Ammon's horn (tissue), 1 donor: ENCODE results near the gene DCAF12L2.
"Not testable (repeated sequence)": the region's sequence is repeated elsewhere in the genome, so short reads cannot be mapped to it uniquely, and the experiment has no call there.

Source experiments
- DNase-seq: peaks from one replicate; pipeline ENCODE4 v3.0.0-alpha.2; 2016; ENCODE audit warnings: low spot score

The DCAF12L2 gene

GRCh38 chrX:126165721-126166461, at the start of gene DCAF12L2:
Gene DCAF12L2 (minus strand): TSS chrX:126166289. CDS start chrX:126165924, 365 bp downstream.
- DNase-seq: peak; percentile 18

DNA sequence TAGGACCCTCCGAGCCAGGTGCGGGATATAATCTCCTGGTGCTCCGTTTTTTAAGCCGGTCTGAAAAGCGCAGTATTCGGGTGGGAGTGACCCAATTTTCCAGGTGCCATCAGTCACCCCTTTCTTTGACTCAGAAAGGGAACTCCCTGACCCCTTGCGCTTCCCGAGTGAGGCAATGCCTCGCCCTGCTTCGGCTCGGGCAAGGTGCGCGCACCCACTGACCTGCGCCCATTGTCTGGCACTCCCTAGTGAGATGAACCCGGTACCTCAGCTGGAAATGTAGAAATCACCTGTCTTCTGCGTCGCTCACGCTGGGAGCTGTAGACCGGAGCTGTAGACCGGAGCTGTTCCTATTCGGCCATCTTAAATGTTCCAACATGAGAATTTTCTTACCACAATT, 24.8 kb upstream of the DCAF12L2 start:
- DNase-seq: not testable (repeated sequence)

DNA sequence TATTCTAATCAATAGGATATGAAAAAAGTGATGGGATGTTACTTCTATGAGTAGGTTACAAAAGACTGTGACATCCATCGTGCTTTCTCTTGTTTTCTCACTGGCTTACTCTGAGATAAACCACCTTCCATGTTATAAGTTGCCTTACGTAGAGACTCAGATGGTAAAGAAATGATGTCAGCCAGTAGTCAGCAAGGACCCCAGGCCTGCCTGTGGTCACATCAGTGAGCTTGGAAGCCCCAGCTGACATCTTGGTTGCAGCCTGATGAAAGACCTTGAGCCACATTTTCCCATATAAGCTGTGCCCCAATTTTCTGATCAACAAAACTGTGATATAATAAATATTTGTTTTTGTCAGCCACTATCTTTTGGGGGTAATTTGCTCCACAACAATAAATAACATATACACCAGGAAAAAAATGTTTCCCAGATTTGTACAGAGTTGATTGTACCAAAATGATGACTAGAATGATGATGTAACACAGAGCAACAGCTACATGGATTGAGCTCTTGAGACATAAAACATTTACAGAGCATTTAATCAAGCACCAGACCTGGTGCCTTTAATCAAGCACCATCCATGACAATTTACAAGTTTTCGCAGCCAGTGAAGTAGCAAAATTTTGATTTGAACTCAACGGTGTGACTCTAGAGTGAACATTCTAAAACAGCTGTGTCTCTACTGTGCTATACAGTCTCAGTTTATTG, 11.2 kb upstream of the DCAF12L2 start:
- no peak for DNase-seq

GRCh38 chrX:126170720-126171119, 4.6 kb upstream of the DCAF12L2 start:
- DNase-seq: no peak

GRCh38 chrX:126167560-126167959, 1.5 kb upstream of the DCAF12L2 start:
- DNase-seq: no peak

DNA sequence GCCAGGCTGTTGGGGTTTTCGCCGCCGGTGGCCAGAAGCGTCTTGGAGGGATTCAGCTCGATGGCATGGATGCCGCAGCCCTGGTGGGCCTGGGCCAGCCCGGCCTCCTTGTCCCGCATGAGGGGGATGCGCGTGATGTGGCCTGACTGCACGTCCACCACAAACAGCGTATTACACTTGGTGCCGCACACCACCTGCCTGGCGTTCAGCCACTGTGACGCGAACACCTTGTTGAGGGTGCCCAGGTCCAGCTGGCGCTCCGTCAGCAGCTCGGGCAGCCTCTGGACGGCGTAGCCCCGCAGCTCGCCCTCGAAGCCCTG, 728 bp downstream of the DCAF12L2 start:
- DNase-seq: no peak

DNA sequence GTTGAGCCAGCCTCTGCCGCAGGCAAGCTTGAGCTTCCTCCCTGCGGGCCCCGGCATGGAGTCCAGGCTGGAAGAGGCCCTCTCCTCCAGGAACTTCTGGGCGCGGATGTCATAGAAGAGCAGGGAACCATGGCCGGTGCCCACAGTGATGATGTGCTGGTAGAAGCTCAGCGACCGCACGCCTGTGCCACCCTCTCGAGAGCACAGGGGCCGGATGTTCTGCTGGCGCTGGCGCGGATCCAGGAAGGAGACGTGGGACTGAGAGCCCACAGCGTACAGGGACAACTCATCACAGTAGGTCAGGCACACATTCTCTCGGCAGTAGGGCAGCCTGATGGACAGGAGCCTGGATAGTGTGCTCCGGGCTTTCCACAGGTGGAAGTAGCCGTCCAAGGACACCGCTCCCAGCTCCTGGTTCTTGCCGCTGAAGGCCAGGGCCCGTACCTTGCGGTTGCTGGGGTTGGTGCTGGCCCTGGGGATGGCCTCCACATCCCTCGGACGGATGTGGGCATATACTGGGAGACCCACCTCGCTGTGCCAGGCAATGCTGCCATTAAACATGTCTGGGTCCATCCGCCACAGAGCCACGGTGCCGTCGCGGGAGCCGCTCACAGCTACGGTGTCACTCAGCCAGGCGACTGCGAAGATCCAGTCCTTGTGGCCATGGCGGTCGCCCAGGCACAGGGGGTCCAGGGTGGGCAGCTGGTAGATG, 1.2 kb downstream of the DCAF12L2 start:
- no peak for DNase-seq

DNA sequence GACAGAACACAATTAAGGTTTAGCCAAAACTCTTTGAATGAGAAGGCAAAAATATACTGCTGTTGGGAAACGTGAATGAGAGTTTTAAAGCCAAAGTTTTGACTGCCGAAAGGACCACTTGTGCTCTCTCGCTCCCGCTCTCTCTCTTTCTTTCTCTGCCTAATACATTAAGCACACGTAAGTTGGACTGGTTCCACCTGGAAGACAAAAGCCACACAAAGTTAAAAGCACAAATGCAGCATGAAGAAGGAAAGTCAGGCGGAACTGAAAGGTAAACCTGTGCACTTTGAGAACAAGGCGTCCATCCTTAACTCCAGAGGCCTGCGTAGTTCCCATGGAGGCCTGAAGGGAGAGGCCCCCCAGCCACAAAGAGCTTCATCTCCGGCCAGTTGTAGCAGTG, 1.9 kb downstream of the DCAF12L2 start:
- DNase-seq: no peak

DNA sequence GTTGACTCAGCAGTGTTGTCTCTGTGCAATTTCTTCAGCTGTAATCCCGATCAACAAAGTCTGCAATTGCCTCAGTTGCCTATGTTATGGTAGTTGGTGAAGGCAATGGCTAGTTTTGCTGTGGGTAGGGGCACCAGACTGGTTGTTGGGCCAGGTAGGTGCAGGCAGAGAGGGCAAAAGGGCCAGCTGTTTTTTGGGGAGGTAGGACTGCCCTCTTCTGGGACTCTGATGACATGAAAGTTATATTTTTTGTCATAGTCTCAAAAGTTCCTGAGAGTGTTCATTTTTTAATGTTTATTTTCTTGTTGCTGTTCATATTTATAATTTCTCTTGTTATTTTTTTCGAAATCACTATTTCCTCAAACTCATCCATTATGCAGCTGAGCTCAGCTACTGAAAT, 25.1 kb downstream of the DCAF12L2 start:
- DNase-seq: no peak

DNA sequence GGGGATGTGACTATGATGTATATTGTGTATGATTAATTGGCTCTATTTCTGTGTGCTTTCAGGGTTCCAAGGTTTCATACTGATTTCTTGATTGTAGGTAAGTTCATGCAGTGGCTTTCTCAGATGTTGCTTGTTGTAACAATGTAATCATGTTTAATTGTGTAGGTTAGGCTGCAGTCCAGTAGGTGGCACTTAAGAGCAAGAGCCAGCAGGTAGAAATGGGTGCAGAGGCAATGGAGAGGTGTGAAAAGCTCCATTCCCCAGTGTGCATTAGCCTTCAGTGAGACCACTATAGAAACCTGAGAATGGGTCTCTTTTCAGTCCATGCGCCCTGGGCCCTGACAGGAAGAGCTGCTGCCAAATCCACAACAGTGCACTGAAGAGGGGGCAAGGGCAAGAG, 28.2 kb downstream of the DCAF12L2 start:
- no peak for DNase-seq

DNA sequence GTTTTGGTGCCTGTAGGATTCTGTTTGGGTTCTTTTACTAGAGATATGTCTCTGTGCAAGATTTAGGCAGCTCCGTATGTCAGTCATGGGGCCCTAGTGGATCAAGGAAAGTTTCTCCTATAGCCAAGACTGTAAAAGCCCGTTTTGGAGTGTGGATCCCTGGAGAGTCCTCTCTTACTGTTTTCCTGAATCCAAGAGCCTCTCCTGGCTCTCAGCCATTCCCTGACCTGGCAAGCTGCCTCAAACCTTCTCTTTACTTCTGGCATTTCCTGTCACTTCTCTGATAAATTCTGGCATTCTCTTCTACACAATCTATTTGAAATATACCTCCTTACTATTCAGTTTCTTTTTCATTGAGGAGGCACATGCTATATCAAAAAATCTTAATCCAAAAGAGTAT, 41.4 kb downstream of the DCAF12L2 start:
- no peak for DNase-seq
